NOMO-1 (cell line): ENCODE results near the gene DOP1A.
"Not testable (repeated sequence)": the region's sequence is repeated elsewhere in the genome, so short reads cannot be mapped to it uniquely, and the experiment has no call there.

Experiments used
- DNase-seq, 2 experiments: peaks; one replicate each; lab custom pipeline; 2025; ENCODE audit not compliant: unreplicated experiment in 2 of 2; lab: John Stamatoyannopoulos, UW

DOP1A gene

GRCh38 chr6:83138118-83138722 is 70.7 kb downstream of the DOP1A start:
- DNase-seq = no peak

GRCh38 chr6:83138758-83139157 is 71.3 kb downstream of the DOP1A start:
- no peak for DNase-seq

GRCh38 chr6:83151114-83151513 is 83.6 kb downstream of the DOP1A start:
- no peak for DNase-seq

GRCh38 chr6:83152913-83153312 is 85.4 kb downstream of the DOP1A start:
- no peak for DNase-seq

- DNase-seq = no peak
Measured at GRCh38 chr6:83153883-83154521, 86.5 kb downstream of the DOP1A start.

GRCh38 chr6:83155794-83156193 is 88.3 kb downstream of the DOP1A start:
- DNase-seq = no peak

- no peak for DNase-seq
Measured at GRCh38 chr6:83160167-83160566, 92.7 kb downstream of the DOP1A start.

GRCh38 chr6:83167726-83168278 is 100.3 kb downstream of the DOP1A start:
- no peak for DNase-seq

GRCh38 chr6:83168556-83168955 is 101.1 kb downstream of the DOP1A start:
- DNase-seq = no peak

- DNase-seq = no peak
Measured at GRCh38 chr6:83169106-83169505, 101.6 kb downstream of the DOP1A start.

- DNase-seq = no peak
Measured at GRCh38 chr6:83169511-83169910, 102.0 kb downstream of the DOP1A start.

GRCh38 chr6:83176246-83176645 is 108.8 kb downstream of the DOP1A start:
- DNase-seq = no peak

GRCh38 chr6:83180426-83180950 is 113.0 kb downstream of the DOP1A start:
- DNase-seq = no peak

GRCh38 chr6:83182114-83182513 is 114.6 kb downstream of the DOP1A start:
- no peak for DNase-seq

GRCh38 chr6:83183082-83183828 is 115.8 kb downstream of the DOP1A start:
- DNase-seq = no peak

GRCh38 chr6:83185096-83185495 is 117.6 kb downstream of the DOP1A start:
- no peak for DNase-seq

- DNase-seq = no peak
Measured at GRCh38 chr6:83188501-83188900, 121.0 kb downstream of the DOP1A start.

GRCh38 chr6:83190626-83191025 is 123.2 kb downstream of the DOP1A start:
- no peak for DNase-seq

- not testable (repeated sequence) for DNase-seq
Measured at GRCh38 chr6:83191974-83192373, 124.5 kb downstream of the DOP1A start.

GRCh38 chr6:83192456-83192855 is 125.0 kb downstream of the DOP1A start:
- DNase-seq = no peak
